ENCODE measurements around the gene CCDC141. TPM values are rescaled to one million over a fixed set of nuclear protein-coding genes. Genes with fewer than 3 reads are reported as not detected.

CCDC141 gene
- total and polyA plus RNA-seq, 2 experiments from 2014 or later, result 11.7 to 13.4 TPM

DNA sequence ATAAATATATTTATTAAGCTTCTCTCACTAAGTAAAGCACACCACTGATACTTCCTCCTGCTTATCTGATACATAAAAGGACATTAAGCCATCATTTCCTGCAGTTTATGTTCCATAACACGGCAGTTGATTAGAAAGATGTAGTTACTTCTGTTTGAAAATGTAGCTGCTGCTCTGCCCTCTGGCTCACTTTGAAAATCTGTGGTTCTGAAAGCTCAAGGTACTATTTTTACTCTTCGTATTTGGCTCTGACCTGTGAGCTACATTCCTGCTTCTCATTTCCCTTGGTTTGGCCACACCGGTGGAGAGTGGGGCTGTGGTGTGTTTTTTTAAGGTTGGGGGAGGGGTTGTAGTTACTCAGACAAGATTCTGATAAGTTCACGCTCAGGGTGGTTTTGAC lies 229.9 kb downstream of the CCDC141 start:
- TF ChIP-seq EZH2 (IDR thresholded peaks at IDR 0.05; ENCODE audit: low read depth, unreplicated experiment) (no peak), NANOG (IDR thresholded peaks at IDR 0.05; ENCODE audit: borderline replicate concordance) (no peak), CTCF (conservative IDR thresholded peaks at IDR 0.05; ENCODE audit: low read depth in 2 of 2) (no peak), STAT1 (IDR thresholded peaks at IDR 0.05; ENCODE audit: unreplicated experiment) (no peak), JUNB (IDR thresholded peaks at IDR 0.05; ENCODE audit: unreplicated experiment) (no peak), ZNF462 (CRISPR knock-in tag; IDR thresholded peaks at IDR 0.05) (no peak), EZH2phosphoT487 (IDR thresholded peaks at IDR 0.05; ENCODE audit: unreplicated experiment) (no peak), CREB1 (CRISPR knock-in tag; IDR thresholded peaks at IDR 0.05; ENCODE audit: low read depth) (no peak), ZNF331 (CRISPR knock-in tag; IDR thresholded peaks at IDR 0.05; ENCODE audit: low read depth) (no peak), ZNF114 (CRISPR knock-in tag; IDR thresholded peaks at IDR 0.05) (no peak), POLR2AphosphoS5 (IDR thresholded peaks at IDR 0.05; ENCODE audit: low read depth) (no peak)
- TF ChIP-seq, protein P1, sequence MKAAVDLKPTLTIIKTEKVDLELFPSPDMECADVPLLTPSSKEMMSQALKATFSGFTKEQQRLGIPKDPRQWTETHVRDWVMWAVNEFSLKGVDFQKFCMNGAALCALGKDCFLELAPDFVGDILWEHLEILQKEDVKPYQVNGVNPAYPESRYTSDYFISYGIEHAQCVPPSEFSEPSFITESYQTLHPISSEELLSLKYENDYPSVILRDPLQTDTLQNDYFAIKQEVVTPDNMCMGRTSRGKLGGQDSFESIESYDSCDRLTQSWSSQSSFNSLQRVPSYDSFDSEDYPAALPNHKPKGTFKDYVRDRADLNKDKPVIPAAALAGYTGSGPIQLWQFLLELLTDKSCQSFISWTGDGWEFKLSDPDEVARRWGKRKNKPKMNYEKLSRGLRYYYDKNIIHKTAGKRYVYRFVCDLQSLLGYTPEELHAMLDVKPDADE (IDR thresholded peaks at IDR 0.05), result no peak
- TF ChIP-seq, protein P2, sequence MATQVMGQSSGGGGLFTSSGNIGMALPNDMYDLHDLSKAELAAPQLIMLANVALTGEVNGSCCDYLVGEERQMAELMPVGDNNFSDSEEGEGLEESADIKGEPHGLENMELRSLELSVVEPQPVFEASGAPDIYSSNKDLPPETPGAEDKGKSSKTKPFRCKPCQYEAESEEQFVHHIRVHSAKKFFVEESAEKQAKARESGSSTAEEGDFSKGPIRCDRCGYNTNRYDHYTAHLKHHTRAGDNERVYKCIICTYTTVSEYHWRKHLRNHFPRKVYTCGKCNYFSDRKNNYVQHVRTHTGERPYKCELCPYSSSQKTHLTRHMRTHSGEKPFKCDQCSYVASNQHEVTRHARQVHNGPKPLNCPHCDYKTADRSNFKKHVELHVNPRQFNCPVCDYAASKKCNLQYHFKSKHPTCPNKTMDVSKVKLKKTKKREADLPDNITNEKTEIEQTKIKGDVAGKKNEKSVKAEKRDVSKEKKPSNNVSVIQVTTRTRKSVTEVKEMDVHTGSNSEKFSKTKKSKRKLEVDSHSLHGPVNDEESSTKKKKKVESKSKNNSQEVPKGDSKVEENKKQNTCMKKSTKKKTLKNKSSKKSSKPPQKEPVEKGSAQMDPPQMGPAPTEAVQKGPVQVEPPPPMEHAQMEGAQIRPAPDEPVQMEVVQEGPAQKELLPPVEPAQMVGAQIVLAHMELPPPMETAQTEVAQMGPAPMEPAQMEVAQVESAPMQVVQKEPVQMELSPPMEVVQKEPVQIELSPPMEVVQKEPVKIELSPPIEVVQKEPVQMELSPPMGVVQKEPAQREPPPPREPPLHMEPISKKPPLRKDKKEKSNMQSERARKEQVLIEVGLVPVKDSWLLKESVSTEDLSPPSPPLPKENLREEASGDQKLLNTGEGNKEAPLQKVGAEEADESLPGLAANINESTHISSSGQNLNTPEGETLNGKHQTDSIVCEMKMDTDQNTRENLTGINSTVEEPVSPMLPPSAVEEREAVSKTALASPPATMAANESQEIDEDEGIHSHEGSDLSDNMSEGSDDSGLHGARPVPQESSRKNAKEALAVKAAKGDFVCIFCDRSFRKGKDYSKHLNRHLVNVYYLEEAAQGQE (IDR thresholded peaks at IDR 0.05; ENCODE audit: unreplicated experiment), result no peak
- Histone ChIP-seq H3K27me3 (ENCODE audit: insufficient read depth) (no peaks in the 10 kb centered on the region), H3F3A (replicated peaks; ENCODE audit: low read depth) (no peaks in the 10 kb centered on the region), H2AFZ (no peak overlapping the region), H3K79me2 (replicated peaks; ENCODE audit: insufficient read depth) (no peaks in the 10 kb centered on the region), H3K36me3 (ENCODE audit: insufficient read depth) (no peaks in the 10 kb centered on the region), H3K4me2 (no peak overlapping the region), H3K4me1 (ENCODE audit: insufficient read depth) (no peaks in the 10 kb centered on the region), H4K20me1 (replicated peaks; ENCODE audit: insufficient read depth) (no peaks in the 10 kb centered on the region), H3K9me2 (ENCODE audit: insufficient read depth) (no peaks in the 10 kb centered on the region), H3K4me3 (no peak overlapping the region), H3K27ac (ENCODE audit: low read depth) (no peak overlapping the region)
- no peak for DNase-seq (ENCODE audit: low spot score)
- H3K9me3 Mint-ChIP-seq, result no peaks in the 10 kb centered on the region
- H3K4me1 Mint-ChIP-seq, result peaks cover 2% of the 10 kb centered on the region; the same call in 1 of the 3 replicates
- no peak overlapping the region for H3K4me3 Mint-ChIP-seq
- ATAC-seq, result no peak
- H3K27me3 Mint-ChIP-seq (ENCODE audit: insufficient read depth, low read depth, poor library complexity), result no peaks in the 10 kb centered on the region
- H3K36me3 Mint-ChIP-seq (ENCODE audit: low read depth), result no peaks in the 10 kb centered on the region
- no peak overlapping the region for H3K27ac Mint-ChIP-seq

All from GM23338 (cell line).